ENCODE results near the gene HSPA9. TPM values are rescaled to one million over a fixed set of nuclear protein-coding genes. Genes with fewer than 3 reads are reported as not detected.

HSPA9 gene
- total and polyA plus RNA-seq, 2 experiments from 2014 or later = 225 to 380 TPM

DNA sequence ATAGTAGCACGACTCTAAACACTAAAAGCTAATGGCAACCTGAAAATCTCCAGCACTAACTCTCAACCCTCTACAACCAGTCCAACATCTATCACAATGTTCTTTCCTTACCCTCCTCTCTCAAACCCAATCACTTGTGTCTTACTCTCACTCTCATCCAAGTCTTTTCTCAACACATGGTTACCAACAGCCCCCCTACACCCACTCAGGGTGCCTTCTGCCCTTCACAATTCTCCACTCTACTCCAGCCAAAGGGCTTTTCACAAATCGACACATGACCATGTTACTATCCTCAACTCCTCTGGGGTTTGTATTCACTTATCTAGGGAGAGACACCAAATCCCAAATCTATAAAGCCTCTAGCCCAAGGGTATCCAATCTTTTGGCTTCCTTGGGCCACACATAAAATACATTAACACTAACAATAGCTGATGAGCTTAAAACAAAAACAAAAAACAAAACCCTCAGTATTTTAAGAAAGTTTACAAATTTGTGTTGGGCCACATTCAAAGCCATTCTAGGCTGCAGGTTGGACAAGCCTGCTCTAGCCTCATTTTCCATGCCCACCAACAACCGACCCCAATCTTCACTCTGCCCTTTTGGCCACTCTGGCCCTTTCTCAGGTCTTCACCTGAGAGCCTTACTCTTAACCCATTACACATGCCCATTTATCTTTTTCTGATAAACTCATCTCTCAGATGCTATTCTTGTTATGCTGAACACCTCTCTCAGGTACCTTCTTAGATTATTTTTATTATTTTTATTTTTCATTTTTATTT is 11.7 kb downstream of the HSPA9 start:
- in situ Hi-C loops (cut with MboI) = no loop called here
- TF ChIP-seq EZH2phosphoT487 (IDR thresholded peaks at IDR 0.05; ENCODE audit: insufficient read depth, low read depth) (no peak), EZH2 (IDR thresholded peaks at IDR 0.05; ENCODE audit: insufficient read depth, poor library complexity, severe bottlenecking) (no peak)

DNA sequence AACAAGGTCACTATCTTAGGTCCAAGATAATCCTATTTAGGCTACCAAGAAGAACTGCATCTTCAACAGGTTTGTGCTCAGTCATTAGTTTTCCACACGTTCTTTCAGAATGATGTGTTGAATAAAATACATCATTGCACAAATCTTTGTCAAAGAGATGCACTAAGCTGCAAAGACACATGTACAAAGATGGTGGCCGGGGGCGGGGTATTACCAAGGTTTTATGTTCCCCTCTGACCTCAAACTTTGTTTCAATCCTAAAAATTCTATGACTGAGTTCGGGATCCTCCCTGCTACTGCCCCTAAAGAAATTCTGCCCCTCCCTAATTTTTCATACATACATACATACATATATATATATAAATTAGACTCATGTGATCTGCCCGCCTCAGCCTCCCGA is 14.2 kb downstream of the HSPA9 start:
- TF ChIP-seq EZH2phosphoT487 (IDR thresholded peaks at IDR 0.05; ENCODE audit: insufficient read depth, low read depth) (no peak), EZH2 (IDR thresholded peaks at IDR 0.05; ENCODE audit: insufficient read depth, poor library complexity, severe bottlenecking) (no peak)
- H3K27ac ChIP-seq = no peak overlapping the region
- H3K36me3 ChIP-seq (ENCODE audit: low read depth) = peaks cover 90% of the 10 kb centered on the region
- H3K4me1 ChIP-seq (ENCODE audit: insufficient read depth) = no peaks in the 10 kb centered on the region
- peaks cover 74% of the 10 kb centered on the region for H3F3A ChIP-seq (ENCODE audit: insufficient read depth)
- no peak overlapping the region for H2AFZ ChIP-seq
- H3K4me3 ChIP-seq = no peak overlapping the region
- H3K4me2 ChIP-seq (ENCODE audit: unreplicated experiment) = no peak overlapping the region
- H3K9me3 ChIP-seq (ENCODE audit: low read depth) = no peaks in the 10 kb centered on the region
- no peaks in the 10 kb centered on the region for H3K9me2 ChIP-seq (ENCODE audit: insufficient read depth)
- H3K79me2 ChIP-seq (ENCODE audit: insufficient read depth) = peaks cover 95% of the 10 kb centered on the region
- no peak for DNase-seq
- peaks cover 7% of the 10 kb centered on the region; the same call in 1 of the 2 replicates for H4K20me1 ChIP-seq (ENCODE audit: insufficient read depth)
- H3K27me3 ChIP-seq (replicated peaks; ENCODE audit: insufficient read depth) = no peaks in the 10 kb centered on the region
- no peak overlapping the region for H3K9ac ChIP-seq
- in situ Hi-C loops (cut with MboI) = no loop called here
- WGBS, 2 experiments (ENCODE audit: low coverage in 1 of 2, low lambda C conversion rate in 2 of 2, missing lambda C conversion rate in 2 of 2) = 97 to 99% methylated on average over 6 of the region's 6 CpGs

More for the DNA sequence above, 11.7 kb downstream of the HSPA9 start:
- peaks cover 65% of the 10 kb centered on the region for H3F3A ChIP-seq (ENCODE audit: insufficient read depth)
- no peak for DNase-seq
- 84 to 86% methylated on average over 3 of the region's 3 CpGs for WGBS, 2 experiments (ENCODE audit: low coverage in 1 of 2, low lambda C conversion rate in 2 of 2, missing lambda C conversion rate in 2 of 2)
- H3K79me2 ChIP-seq (ENCODE audit: insufficient read depth) = peaks cover 95% of the 10 kb centered on the region
- no peaks in the 10 kb centered on the region for H3K9me2 ChIP-seq (ENCODE audit: insufficient read depth)
- no peaks in the 10 kb centered on the region for H3K27me3 ChIP-seq (replicated peaks; ENCODE audit: insufficient read depth)
- H2AFZ ChIP-seq = no peak overlapping the region
- H3K4me3 ChIP-seq = no peak overlapping the region
- no peak overlapping the region for H3K9ac ChIP-seq
- H3K4me1 ChIP-seq (ENCODE audit: insufficient read depth) = no peaks in the 10 kb centered on the region
- no peak overlapping the region for H3K4me2 ChIP-seq (ENCODE audit: unreplicated experiment)
- H3K27ac ChIP-seq = no peak overlapping the region
- H3K36me3 ChIP-seq (ENCODE audit: low read depth) = peaks cover 90% of the 10 kb centered on the region
- H3K9me3 ChIP-seq (ENCODE audit: low read depth) = no peaks in the 10 kb centered on the region
- peaks cover 7% of the 10 kb centered on the region; the same call in 1 of the 2 replicates for H4K20me1 ChIP-seq (ENCODE audit: insufficient read depth)

DNA sequence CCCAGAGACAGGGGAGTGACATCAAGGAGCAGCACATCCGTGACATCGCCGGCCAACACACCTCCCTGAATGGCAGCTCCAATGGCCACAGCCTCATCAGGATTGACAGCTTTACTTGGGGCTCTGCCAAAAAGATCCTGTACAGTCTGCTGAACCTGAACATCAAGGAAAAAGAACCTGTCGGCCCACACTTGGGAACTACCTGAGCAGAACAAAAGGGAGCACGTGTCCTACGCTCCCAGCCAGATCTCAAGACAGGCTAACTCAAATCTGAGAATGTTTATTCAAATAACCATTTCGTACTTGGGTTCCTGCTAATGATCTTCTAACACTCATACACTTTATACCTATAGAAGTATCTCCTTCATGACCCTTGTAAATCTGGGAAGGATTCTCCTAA is 15.3 kb downstream of the HSPA9 start:
- Histone ChIP-seq H2AFZ (no peak overlapping the region), H3K9ac (no peak overlapping the region), H3K36me3 (ENCODE audit: low read depth) (peaks cover 90% of the 10 kb centered on the region), H3K9me3 (ENCODE audit: low read depth) (no peaks in the 10 kb centered on the region), H3K4me3 (no peak overlapping the region), H3K9me2 (ENCODE audit: insufficient read depth) (no peaks in the 10 kb centered on the region), H4K20me1 (ENCODE audit: insufficient read depth) (peaks cover 4% of the 10 kb centered on the region; the same call in 1 of the 2 replicates), H3K27ac (no peak overlapping the region), H3K79me2 (ENCODE audit: insufficient read depth) (peaks cover 91% of the 10 kb centered on the region), H3K4me1 (ENCODE audit: insufficient read depth) (no peaks in the 10 kb centered on the region), H3K4me2 (ENCODE audit: unreplicated experiment) (no peak overlapping the region), H3F3A (ENCODE audit: insufficient read depth) (peaks cover 76% of the 10 kb centered on the region), H3K27me3 (replicated peaks; ENCODE audit: insufficient read depth) (no peaks in the 10 kb centered on the region)
- no peak for DNase-seq
- 96 to 98% methylated on average over 7 of the region's 7 CpGs for WGBS, 2 experiments (ENCODE audit: low coverage in 1 of 2, low lambda C conversion rate in 2 of 2, missing lambda C conversion rate in 2 of 2)
- in situ Hi-C loops (cut with MboI) = no loop called here
- TF ChIP-seq EZH2 (IDR thresholded peaks at IDR 0.05; ENCODE audit: insufficient read depth, poor library complexity, severe bottlenecking) (no peak), EZH2phosphoT487 (IDR thresholded peaks at IDR 0.05; ENCODE audit: insufficient read depth, low read depth) (no peak)

- H3K79me2 ChIP-seq (ENCODE audit: insufficient read depth) = peaks cover 82% of the 10 kb centered on the region
- H3K27ac ChIP-seq = no peak overlapping the region
- no peaks in the 10 kb centered on the region for H3K9me2 ChIP-seq (ENCODE audit: insufficient read depth)
- WGBS, 2 experiments (ENCODE audit: low coverage in 1 of 2, low lambda C conversion rate in 2 of 2, missing lambda C conversion rate in 2 of 2) = 90% methylated on average over 2 of the region's 2 CpGs
- H3K4me1 ChIP-seq (ENCODE audit: insufficient read depth) = no peaks in the 10 kb centered on the region
- H3K9ac ChIP-seq = no peak overlapping the region
- no peaks in the 10 kb centered on the region for H3K9me3 ChIP-seq (ENCODE audit: low read depth)
- H4K20me1 ChIP-seq (ENCODE audit: insufficient read depth) = no peaks in the 10 kb centered on the region
- H3K4me3 ChIP-seq = no peak overlapping the region
- H3K27me3 ChIP-seq (replicated peaks; ENCODE audit: insufficient read depth) = no peaks in the 10 kb centered on the region
- peaks cover 86% of the 10 kb centered on the region for H3F3A ChIP-seq (ENCODE audit: insufficient read depth)
- DNase-seq = no peak
- H2AFZ ChIP-seq = no peak overlapping the region
- in situ Hi-C loops (cut with MboI) = no loop called here
- peaks cover 86% of the 10 kb centered on the region for H3K36me3 ChIP-seq (ENCODE audit: low read depth)
- no peak overlapping the region for H3K4me2 ChIP-seq (ENCODE audit: unreplicated experiment)
- TF ChIP-seq EZH2phosphoT487 (IDR thresholded peaks at IDR 0.05; ENCODE audit: insufficient read depth, low read depth) = no peak
- no peak for TF ChIP-seq EZH2 (IDR thresholded peaks at IDR 0.05; ENCODE audit: insufficient read depth, poor library complexity, severe bottlenecking)
These were observed 17.5 kb downstream of the HSPA9 start for GRCh38 chr5:138557677-138558076.

Measured in GM23248 (cell line).